Neuronal stem cell (in vitro differentiated cells): ENCODE measurements around the gene GRIFIN.

Experiments
- DNase-seq: peaks from one replicate; pipeline ENCODE4 v3.0.0-alpha.2; 2013; ENCODE audit warnings: low spot score
- H2AFZ ChIP-seq: one replicate; pipeline ENCODE4 v1.6.1; 2013; ENCODE audit warnings: mild to moderate bottlenecking, low read length, inconsistent platforms
- H2AK5ac ChIP-seq: 2 replicates; pipeline ENCODE4 v1.6.1; 2013; ENCODE audit warnings: low read depth, mild to moderate bottlenecking, inconsistent platforms, low read length, moderate library complexity, mixed read lengths
- H2BK120ac ChIP-seq: 2 replicates; pipeline ENCODE4 v1.6.1; 2013; ENCODE audit warnings: low read depth, mild to moderate bottlenecking, inconsistent platforms, low read length, moderate library complexity, mixed read lengths
- H2BK12ac ChIP-seq: one replicate; pipeline ENCODE4 v1.6.1; 2013; ENCODE audit warnings: low read length, inconsistent platforms
- H2BK15ac ChIP-seq: 2 replicates; pipeline ENCODE4 v1.6.1; 2013; ENCODE audit warnings: mild to moderate bottlenecking, low read length, inconsistent platforms, mixed read lengths
- H2BK5ac ChIP-seq: one replicate; pipeline ENCODE4 v1.6.1; 2013; ENCODE audit warnings: inconsistent platforms, mild to moderate bottlenecking, low read length, moderate library complexity
- H3K14ac ChIP-seq: one replicate; pipeline ENCODE4 v1.6.1; 2013; ENCODE audit warnings: low read length, inconsistent platforms
- H3K18ac ChIP-seq: 2 replicates; pipeline ENCODE4 v1.6.1; 2013; ENCODE audit warnings: low read length, inconsistent platforms
- H3K23ac ChIP-seq: 2 replicates; pipeline ENCODE4 v1.6.1; 2013; ENCODE audit warnings: low read depth, mild to moderate bottlenecking, mixed read lengths, low read length, inconsistent platforms; ENCODE audit not compliant: poor library complexity
- H3K27ac ChIP-seq: replicated peaks from 3 replicates; pipeline ENCODE4 v1.5.1; 2013; ENCODE audit warnings: low read length, inconsistent platforms
- H3K27me3 ChIP-seq, 3 experiments: 2 replicates each; pipeline ENCODE4 v1.6.1; 2013; ENCODE audit warnings: low read length in 3 of 3, mild to moderate bottlenecking in 2 of 3, inconsistent platforms in 1 of 3, low read depth in 1 of 3, mixed read lengths in 1 of 3, moderate library complexity in 1 of 3; ENCODE audit not compliant: control insufficient read depth in 3 of 3, insufficient read depth in 3 of 3
- H3K36me3 ChIP-seq, 2 donors: replicated peaks in 1 of 2; 2 replicates each; pipeline ENCODE4 v1.6.1; 2013; ENCODE audit warnings: low read length in 2 of 2; ENCODE audit not compliant: control insufficient read depth in 2 of 2, insufficient read depth in 2 of 2
- H3K4ac ChIP-seq: 2 replicates; pipeline ENCODE4 v1.6.1; 2013; ENCODE audit warnings: inconsistent platforms, mild to moderate bottlenecking, low read length, moderate library complexity
- H3K4me1 ChIP-seq, 2 donors: 1 replicate in 1 of 2; 2 replicates in 1 of 2; pipeline ENCODE4 v1.6.1; 2013; ENCODE audit warnings: low read length in 2 of 2, low read depth in 1 of 2; ENCODE audit not compliant: control insufficient read depth in 2 of 2, insufficient read depth in 1 of 2
- H3K4me2 ChIP-seq: one replicate; pipeline ENCODE4 v1.6.1; 2013; ENCODE audit warnings: mild to moderate bottlenecking, low read length, inconsistent platforms; ENCODE audit not compliant: insufficient read depth, poor library complexity, severe bottlenecking
- H3K4me3 ChIP-seq, 2 donors: 2 replicates each; pipeline ENCODE4 v1.5.1; 2013; ENCODE audit warnings: low read length in 2 of 2, mild to moderate bottlenecking in 2 of 2, inconsistent platforms in 1 of 2, moderate library complexity in 1 of 2
- H3K79me1 ChIP-seq: one replicate; pipeline ENCODE4 v1.6.1; 2013; ENCODE audit warnings: low read depth, mild to moderate bottlenecking, inconsistent platforms, low read length, moderate library complexity
- H3K9ac ChIP-seq: one replicate; pipeline ENCODE4 v1.6.1; 2013; ENCODE audit warnings: mild to moderate bottlenecking, low read depth, low read length, inconsistent platforms; ENCODE audit not compliant: poor library complexity
- H3K9me3 ChIP-seq, 2 donors: replicated peaks in 1 of 2; 2 replicates each; pipeline versions ENCODE3 to v1.6.1; 2013; ENCODE audit warnings: low read length in 2 of 2, mild to moderate bottlenecking in 2 of 2, inconsistent platforms in 1 of 2, low read depth in 1 of 2, mixed read lengths in 1 of 2, moderate library complexity in 1 of 2; ENCODE audit not compliant: control insufficient read depth in 2 of 2, insufficient read depth in 1 of 2
- H4K8ac ChIP-seq: one replicate; pipeline ENCODE4 v1.6.1; 2013; ENCODE audit warnings: low read depth, mild to moderate bottlenecking, inconsistent platforms, low read length, moderate library complexity
- H4K91ac ChIP-seq: one replicate; pipeline ENCODE4 v1.6.1; 2013; ENCODE audit warnings: low read length, low read depth, mild to moderate bottlenecking, inconsistent platforms; ENCODE audit not compliant: poor library complexity
- WGBS, 2 donors: extraction: QIAGEN DNeasy Blood & Tissue Kit; methylation state at CpG; one replicate each; pipeline ENCODE4 v1.1.7; 2013; ENCODE audit warnings: missing lambda C conversion rate in 2 of 2, mixed read lengths in 1 of 2; ENCODE audit not compliant: insufficient read length in 2 of 2, insufficient replicate concordance in 1 of 2; ENCODE audit errors: extremely low coverage in 2 of 2; 5-methylcytosine and 5-hydroxymethylcytosine counted together

GRIFIN gene

GRCh38 chr7:2481195-2481594, 5.0 kb upstream of the GRIFIN start:
- H3K9ac ChIP-seq, result no peak overlapping the region
- no peak overlapping the region for H2AFZ ChIP-seq
- H3K4me3 ChIP-seq, result no peak overlapping the region
- no peak overlapping the region for H4K91ac ChIP-seq
- H3K9me3 ChIP-seq, result peaks cover 4 to 5% of the 10 kb centered on the region in 2 donors
- no peak overlapping the region for H3K4ac ChIP-seq
- no peaks in the 10 kb centered on the region for H3K79me1 ChIP-seq
- no peaks in the 10 kb centered on the region for H3K36me3 ChIP-seq
- H3K27me3 ChIP-seq, result no peaks in the 10 kb centered on the region
- no peak overlapping the region for H2BK12ac ChIP-seq
- peaks cover 18 to 23% of the 10 kb centered on the region in 2 donors for H3K4me1 ChIP-seq
- H2BK120ac ChIP-seq, result no peak overlapping the region
- no peak overlapping the region for H2BK15ac ChIP-seq
- H3K18ac ChIP-seq, result no peak overlapping the region
- no CpG with 5 or more reads among the region's 4 CpGs for WGBS, 2 donors
- H3K27ac ChIP-seq, result no peak overlapping the region
- no peak overlapping the region for H2AK5ac ChIP-seq
- H4K8ac ChIP-seq, result no peak overlapping the region
- DNase-seq, result no peak
- H2BK5ac ChIP-seq, result no peak overlapping the region
- H3K4me2 ChIP-seq, result no peak overlapping the region
- no peak overlapping the region for H3K14ac ChIP-seq
- no peak overlapping the region for H3K23ac ChIP-seq

- no peak overlapping the region for H3K4me3 ChIP-seq
- peak overlapping the region; percentile 93 for H4K91ac ChIP-seq
- H2BK15ac ChIP-seq, result peak overlapping the region; percentile 90
- peaks cover 18 to 23% of the 10 kb centered on the region in 2 donors for H3K4me1 ChIP-seq
- peak overlapping the region; percentile 54 for H2AFZ ChIP-seq
- H3K18ac ChIP-seq, result peak overlapping the region; percentile 82
- no peaks in the 10 kb centered on the region for H3K79me1 ChIP-seq
- no peak overlapping the region for H3K23ac ChIP-seq
- peak overlapping the region; percentile 57 for H2BK5ac ChIP-seq
- peak overlapping the region; percentile 31 for H3K9ac ChIP-seq
- peak overlapping the region; percentile 84 for H2BK12ac ChIP-seq
- WGBS, 2 donors, result no CpG with 5 or more reads among the region's 21 CpGs
- H3K36me3 ChIP-seq, result no peaks in the 10 kb centered on the region
- peak overlapping the region; percentile 65 for H2AK5ac ChIP-seq
- peak overlapping the region; percentile 48 for H2BK120ac ChIP-seq
- H3K27ac ChIP-seq, result no peak overlapping the region
- H3K4ac ChIP-seq, result peak overlapping the region; percentile 53
- no peak overlapping the region for H3K4me2 ChIP-seq
- peak overlapping the region; percentile 58 for H3K14ac ChIP-seq
- no peak overlapping the region for H4K8ac ChIP-seq
- peaks cover 4 to 5% of the 10 kb centered on the region in 2 donors for H3K9me3 ChIP-seq
- no peak for DNase-seq
- H3K27me3 ChIP-seq, result no peaks in the 10 kb centered on the region
These were observed 3.8 kb upstream of the GRIFIN start for GRCh38 chr7:2480070-2480408.

- H3K14ac ChIP-seq, result peak overlapping the region; percentile 26
- H3K4me3 ChIP-seq, result no peak overlapping the region
- no peak overlapping the region for H3K27ac ChIP-seq
- H3K23ac ChIP-seq, result no peak overlapping the region
- peak overlapping the region; percentile 50 for H2BK120ac ChIP-seq
- H3K27me3 ChIP-seq, result no peaks in the 10 kb centered on the region
- H2BK12ac ChIP-seq, result peak overlapping the region; percentile 97
- H3K4me2 ChIP-seq, result no peak overlapping the region
- H3K4me1 ChIP-seq, result peaks cover 21 to 27% of the 10 kb centered on the region in 2 donors
- H3K9me3 ChIP-seq, result peaks cover 4 to 5% of the 10 kb centered on the region in 2 donors
- no peaks in the 10 kb centered on the region for H3K79me1 ChIP-seq
- no peak overlapping the region for H3K9ac ChIP-seq
- H4K8ac ChIP-seq, result no peak overlapping the region
- peak overlapping the region; percentile 82 for H3K18ac ChIP-seq
- peak overlapping the region; percentile 65 for H2AK5ac ChIP-seq
- no peaks in the 10 kb centered on the region for H3K36me3 ChIP-seq
- peak overlapping the region; percentile 54 for H2AFZ ChIP-seq
- WGBS, 2 donors, result no CpG with 5 or more reads among the region's 16 CpGs
- DNase-seq, result no peak
- H3K4ac ChIP-seq, result no peak overlapping the region
- H4K91ac ChIP-seq, result peak overlapping the region; percentile 77
- H2BK15ac ChIP-seq, result peak overlapping the region; percentile 90
- peak overlapping the region; percentile 87 for H2BK5ac ChIP-seq
These were observed 3.3 kb upstream of the GRIFIN start for GRCh38 chr7:2479276-2480069.

- Histone ChIP-seq H3K4me3 (no peak overlapping the region), H3K9ac (peak overlapping the region; percentile 51), H3K14ac (no peak overlapping the region), H3K79me1 (no peaks in the 10 kb centered on the region), H3K4me2 (no peak overlapping the region), H2BK15ac (peak overlapping the region; percentile 90), H3K4ac (no peak overlapping the region), H2BK120ac (peak overlapping the region; percentile 25), H4K8ac (no peak overlapping the region), H2AK5ac (peak overlapping the region; percentile 65), H3K9me3 (peaks cover 4 to 5% of the 10 kb centered on the region in 2 donors), H3K27ac (no peak overlapping the region), H3K36me3 (no peaks in the 10 kb centered on the region), H2AFZ (no peak overlapping the region), H2BK5ac (peak overlapping the region; percentile 87), H2BK12ac (peak overlapping the region; percentile 97), H4K91ac (no peak overlapping the region), H3K27me3 (no peaks in the 10 kb centered on the region), H3K4me1 (peaks cover 24 to 32% of the 10 kb centered on the region in 2 donors), H3K18ac (peak overlapping the region; percentile 82), H3K23ac (no peak overlapping the region)
- no peak for DNase-seq
- no CpG with 5 or more reads among the region's 19 CpGs for WGBS, 2 donors
These were observed 2.6 kb upstream of the GRIFIN start for GRCh38 chr7:2478800-2479199.
